NCI-H2196 treated with DMSO at 0.1 percent for 48 hours (cell line): ENCODE results near the gene LPP.

ENCODE experiments used
- DNase-seq: peaks from one replicate; lab custom pipeline; 2025; ENCODE audit not compliant: unreplicated experiment; lab: John Stamatoyannopoulos, UW

Gene LPP

DNA sequence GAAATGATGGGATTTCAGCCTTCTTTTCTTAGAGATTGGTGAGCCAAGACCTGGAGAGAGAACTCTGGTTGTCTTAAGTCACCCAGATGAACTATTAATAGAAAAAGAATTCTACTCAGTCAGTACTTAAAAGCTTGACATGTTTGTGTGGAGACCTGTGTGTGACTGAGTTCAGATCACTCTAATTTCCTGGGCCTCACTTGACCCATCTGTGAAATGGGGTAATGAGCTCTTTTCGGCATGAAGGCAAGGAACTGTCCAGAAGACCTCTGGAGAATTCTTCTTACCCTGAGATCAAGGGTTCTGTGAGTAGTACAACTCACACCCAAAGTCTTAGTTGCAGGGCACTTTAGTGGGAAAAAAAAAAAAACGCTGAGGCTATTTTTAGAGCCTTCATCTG lies 92.9 kb downstream of the LPP start:
- DNase-seq: no peak

DNA sequence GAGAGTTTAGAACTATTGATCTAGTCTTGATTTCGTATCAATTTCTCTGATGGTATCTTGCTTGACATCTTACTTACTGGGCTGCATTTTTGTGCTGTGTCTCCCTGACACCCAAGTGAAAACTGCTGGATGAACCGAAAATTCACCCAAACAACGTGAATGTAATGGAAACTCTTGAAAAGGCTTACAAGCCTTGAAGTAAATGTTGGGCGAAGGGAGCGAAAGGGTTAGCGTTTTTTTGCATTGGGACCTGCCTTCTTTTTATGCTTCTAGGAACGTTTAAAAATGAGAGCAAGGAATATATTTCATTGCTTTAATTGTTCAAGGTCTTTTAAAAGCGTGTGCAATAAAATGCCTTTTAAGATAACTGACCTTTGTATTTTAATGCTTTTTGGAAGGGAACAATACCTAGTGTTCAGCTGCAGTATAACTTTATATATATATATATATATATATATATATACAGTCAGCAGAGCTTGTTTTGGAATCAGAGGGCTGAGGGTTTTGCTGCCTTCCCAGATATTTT lies 94.1 kb downstream of the LPP start:
- no peak for DNase-seq

DNA sequence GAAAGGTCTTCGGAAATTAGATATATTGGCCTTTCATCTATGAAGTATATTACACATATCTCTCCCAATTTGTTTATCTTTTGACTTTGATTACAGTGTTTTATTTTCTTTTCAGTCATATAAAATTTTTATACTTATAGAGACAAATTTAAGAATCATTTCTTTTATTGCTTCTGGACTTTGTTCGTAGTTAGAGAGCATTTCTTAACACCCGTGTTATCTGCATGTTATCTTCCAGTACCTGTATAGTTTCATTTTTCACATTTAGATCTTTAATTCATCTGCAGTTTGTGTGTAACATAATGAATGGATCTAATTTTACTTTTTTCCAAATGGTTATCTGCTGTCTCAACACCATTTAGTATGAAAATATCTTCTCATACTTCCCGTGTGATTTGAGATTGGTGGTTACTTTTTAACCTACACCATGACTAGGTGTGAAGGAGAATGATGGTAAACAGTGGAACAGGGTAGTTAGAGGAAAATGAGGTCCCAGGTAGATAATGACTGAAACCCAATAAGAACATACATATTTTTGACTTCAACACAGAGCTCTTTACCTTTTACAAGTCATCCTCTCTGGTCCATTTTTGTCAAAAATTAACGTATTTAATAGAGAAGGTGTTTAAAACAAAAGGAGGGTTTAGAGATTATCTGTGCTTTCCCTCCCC lies 99.3 kb downstream of the LPP start:
- no peak for DNase-seq

DNA sequence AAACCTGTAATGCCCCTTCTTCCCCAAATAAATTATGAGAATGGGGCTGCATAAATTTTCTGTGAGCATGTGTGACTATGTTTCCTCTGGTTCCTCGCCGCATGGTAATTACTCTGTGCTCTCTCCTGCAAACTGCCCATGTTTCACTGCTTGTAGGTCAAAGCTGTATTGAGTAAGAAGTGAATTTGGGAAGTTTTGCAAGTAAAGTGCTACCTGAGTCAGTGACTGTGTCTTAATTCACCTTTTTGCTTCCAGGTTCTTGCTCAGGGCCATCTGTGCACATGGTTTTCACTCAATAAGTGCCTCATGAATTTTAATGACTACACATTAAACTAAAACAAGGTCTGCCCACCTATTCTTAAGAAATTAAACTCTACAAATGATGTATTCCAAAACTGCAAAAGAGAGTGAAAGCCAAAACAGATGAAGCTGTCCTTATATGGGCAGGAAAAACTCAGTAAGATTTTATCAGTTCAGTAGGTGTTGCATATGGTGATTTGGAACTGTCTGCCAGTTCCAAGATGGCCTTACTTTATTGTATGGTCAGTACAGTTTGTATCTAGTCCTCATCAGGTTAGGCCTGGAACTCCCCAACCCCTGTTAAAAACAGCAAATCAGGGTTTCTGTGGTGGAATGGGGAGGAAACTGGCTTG lies 100.0 kb downstream of the LPP start:
- DNase-seq: no peak

DNA sequence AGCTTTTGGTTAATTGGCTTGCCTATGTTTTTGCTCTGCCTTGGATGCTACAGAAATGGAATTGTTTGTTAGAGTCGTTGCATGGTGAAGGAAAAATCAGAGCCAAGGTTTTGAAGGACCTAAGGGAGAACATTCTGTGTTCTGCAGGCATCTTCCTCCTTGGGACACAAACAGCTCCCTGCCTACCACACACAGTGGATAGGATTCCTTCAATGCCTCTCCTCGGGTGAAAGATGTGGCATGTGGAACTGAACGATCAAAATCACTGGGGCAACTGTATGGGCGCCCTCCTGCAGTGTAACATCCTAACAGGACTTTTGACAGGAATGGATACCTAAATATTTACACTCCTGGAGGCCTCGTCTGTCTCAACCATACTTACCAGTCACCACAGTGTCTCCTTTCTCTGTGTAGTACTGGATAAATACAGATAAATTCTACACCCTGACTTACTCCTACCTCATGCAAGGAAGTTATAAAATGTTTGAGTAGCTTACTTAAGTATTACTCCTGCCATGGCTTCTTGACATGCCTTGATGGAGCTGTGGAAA lies 100.6 kb downstream of the LPP start:
- DNase-seq: no peak

DNA sequence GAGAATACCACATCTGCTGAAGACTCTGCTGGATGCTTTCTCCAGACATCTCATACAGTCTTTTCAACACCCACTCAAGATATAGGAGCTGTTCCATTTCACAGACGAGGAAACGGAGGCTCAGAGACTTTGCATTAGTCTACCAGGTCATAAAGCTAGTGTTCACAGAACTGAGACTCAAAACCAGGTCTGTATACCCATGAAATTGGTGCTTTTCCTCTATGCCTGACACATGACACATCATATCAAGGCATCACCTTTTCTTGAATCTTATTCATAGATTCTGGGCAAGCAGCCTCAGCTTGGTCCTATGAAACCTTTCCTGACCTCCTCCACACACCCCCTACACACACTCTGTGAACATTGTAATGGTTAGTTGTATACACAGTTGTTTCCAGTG lies 101.2 kb downstream of the LPP start:
- no peak for DNase-seq

DNA sequence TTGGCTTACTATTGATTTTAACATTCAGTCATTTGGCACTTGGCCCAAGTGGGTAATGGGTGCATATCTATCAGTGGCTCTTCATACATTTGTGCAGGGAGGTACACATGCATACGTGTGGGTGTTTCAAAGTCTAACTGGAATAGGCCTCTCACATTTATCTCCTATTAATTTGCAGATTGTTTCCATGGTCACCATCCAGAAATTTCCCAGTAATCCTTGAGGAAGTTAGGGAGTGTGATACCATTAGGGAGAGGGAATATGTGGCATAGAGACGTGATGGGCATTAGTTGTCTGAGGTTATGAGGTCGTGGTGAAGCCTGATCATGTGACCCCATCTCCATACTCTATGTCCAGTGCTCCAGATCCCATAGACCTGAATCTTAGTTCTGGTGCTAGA lies 102.8 kb downstream of the LPP start:
- DNase-seq: no peak

DNA sequence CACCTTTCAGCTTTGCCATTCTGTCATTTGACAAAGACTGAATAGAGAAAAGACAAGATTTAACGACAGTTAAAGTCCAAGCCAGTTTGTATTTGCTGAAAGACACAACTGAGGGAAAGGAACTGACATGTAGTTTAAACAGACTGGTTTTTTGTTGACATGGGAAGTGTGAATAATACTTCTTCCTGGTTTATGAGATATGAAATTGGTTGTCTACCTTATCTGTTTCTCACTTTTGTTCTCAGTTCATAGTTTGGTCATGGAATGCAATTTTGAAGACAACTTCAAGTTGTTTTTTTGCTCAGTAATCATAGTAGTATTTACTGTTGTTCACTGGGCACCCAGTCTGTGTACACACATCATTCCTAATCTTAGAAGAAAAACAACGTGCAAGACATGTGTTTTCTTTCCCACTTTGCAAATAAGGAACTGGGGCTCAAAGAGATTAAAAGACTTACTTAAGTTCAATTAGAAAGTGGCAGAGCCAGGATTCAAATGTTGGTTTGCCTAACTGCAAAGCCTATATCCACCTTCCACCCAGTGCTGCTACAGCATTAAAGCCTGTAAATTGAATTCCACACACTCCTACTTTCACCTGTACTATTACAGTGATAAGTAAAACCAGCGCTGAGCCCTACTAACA lies 103.5 kb downstream of the LPP start:
- DNase-seq: no peak

DNA sequence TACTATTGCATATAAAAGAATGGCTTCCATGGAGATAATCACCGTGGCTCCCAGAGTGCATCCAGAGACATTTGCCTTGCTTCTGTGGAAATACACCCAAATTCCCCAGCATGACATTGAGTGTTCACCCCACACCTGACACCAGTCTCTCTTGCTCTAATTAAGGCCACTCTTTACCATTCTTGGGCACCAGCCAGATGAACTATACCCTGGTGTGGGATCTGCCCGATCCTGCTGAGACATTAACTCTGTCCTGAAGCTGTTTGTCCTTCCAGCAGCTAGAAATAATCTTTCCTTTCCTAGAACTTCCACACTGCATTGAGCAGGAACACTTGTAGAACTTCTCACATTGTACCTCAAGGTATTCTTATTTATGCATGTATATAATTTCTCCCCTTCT lies 105.2 kb downstream of the LPP start:
- DNase-seq: no peak

DNA sequence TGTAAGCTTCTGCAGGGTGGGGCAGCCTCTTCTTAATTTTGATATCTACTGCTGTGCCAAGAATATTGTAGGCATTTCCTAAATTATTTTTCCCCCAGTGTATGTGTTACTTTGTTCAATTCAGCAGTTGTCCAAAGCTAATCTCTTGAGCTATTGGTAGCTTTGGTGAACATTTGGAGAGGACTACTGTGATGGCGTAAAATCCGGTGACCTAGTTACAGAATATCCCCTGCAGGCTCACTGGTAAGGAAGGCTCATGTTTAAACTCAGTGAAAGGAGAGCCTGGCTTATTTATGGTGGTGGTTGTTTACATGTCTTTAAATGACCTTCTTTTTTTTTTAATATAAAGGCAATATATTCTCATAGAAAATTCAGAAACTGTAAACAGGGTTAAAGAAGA lies 105.6 kb downstream of the LPP start:
- no peak for DNase-seq

DNA sequence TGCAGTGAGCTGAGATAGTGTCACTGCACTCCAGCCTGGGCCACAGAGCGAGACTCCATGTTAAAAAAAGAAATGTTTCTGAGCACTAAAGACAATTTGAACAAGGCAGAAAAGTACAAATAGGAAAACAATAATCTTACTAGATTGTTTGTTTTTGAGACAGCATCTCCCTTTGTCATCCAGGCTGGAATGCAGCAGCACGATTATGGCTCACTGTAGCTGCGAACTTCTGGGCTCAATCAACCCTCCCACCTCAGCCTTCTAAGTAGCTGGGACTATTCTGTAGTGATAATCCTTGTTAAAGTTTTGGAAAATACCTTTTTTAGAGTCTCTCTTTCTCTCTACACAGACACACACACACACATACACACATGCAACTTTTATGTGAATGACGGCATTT lies 107.1 kb downstream of the LPP start:
- DNase-seq: no peak

DNA sequence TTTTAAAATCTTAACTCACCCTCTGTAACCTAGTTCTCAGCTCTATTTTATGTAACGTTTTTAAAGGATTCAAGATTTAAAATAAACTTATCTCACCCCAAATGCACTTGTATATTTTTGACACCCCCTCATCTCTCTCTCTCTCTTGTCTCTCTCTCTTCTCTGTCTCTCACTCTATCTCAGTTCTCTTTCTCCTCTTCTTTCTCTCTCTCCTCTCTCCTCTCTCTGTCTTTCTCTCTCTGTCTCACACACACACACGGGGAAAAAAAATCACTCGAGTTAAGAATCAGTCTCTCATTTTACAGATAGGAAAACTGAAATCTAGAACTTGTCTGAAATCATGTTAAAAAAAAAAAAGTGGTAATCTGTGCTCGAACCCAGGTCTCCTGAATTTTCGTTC lies 108.5 kb downstream of the LPP start:
- DNase-seq: no peak

DNA sequence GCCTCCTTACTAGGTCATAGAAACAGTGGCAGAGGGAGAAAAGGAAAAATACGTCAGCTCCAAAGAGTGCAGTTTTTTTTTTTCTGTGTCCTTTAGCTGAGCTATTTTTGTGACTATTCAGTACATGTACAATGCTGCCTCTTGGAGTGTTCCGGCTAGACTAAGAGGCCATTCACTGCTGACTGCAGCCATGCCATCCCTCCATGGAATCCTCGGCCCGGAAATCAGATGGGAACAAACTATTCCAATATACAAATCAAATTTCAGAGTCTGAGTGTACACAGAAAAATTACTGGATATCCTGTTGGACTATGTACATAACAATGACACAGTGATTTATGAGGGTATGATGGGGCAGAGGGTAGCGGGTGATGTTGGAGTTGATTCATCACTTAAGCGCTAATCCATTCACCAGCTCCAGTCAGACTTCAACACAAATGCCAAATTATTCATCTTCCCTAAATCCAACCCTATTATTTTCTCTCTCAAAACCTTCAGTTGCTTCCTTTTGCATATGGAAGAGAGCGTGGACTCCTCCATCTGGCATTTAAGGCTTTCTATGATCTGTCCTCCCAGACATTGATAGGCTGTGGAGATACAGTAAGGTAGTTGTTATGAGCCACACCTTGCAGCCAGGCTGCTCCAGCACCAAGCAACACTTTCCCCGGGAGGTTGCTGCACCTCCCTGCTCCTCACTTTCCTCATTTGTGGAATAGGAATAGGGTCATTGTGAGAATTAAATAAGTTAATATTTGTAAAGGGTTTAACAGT lies 109.1 kb downstream of the LPP start:
- no peak for DNase-seq

DNA sequence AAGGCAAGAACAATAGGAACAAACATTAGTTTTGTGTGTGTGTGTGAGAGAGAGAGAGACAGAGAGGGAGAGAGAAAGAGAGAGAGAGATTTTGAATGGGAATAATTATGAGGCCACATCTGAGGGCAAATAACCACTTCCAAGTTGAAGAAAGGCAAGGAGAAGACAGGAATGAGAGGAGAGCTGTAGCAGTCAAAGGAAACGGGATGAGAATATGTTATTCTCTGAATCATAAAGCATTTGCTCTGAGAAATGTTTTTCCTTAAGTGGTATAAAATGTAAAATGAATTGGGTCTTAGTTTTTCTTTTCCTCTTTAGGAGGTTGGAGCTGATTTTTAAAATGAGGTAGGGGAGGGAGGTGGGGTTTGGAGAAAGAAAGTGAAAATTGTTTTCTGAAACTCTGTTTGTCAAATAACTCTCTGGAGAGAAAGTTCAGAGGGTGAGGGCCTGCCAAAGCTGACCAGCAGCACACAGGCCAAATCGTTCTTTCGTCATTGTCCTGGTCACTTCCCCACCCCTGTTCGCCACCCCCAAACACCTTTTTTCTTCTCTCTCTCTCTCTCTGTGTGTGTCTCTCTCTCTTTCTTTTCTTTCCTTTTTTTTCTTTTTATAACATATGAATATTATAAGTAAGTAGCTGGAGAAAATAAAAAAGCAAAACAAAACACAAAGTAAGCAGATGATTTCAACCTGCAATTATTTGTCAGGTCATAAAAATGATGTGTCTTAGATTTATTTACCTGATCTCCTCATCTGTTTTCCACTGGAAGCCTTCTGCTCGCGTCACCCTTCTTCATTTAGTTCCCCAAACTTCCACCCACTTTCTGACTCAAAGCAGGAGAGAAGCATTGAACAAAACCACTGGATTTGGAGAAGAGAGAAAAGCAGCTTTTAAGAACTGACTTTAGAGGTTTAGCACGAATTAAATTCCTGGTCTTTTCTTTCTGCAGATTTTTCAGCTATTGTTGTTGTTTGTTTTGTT lies 110.6 kb downstream of the LPP start:
- no peak for DNase-seq

DNA sequence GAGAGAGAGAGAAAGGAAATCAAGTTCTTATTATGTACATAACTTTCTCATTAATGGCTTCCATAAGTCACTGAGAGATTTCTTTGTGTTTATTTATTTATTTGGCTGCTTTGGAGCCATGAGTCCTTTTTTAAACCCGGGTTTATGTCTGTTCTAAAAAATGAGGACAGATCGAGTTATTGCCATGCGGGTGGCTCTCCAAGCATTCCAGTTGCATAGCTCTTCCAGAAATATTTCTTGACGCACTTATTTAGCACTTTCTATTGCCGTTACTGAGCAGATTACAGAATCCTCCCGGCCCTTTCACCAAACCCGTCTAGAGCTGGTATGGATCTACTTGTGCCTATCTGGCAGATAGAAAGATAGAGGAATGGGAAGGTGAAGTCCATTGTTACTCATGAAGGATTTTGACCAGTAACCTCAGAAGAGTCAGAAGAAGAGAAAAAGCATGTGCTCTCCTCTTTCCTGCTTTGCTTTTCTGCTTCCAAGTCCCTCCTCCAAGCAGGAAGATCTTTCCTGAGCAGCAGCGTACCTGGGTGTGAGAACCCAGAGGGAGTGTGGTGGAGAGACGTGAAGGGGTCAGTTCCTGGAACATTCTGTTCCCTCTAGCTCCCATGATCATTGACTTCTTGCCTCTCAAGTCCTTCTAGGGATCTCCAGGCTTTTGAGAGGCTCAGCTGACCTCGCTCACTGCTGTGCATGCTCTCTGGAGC lies 112.8 kb downstream of the LPP start:
- no peak for DNase-seq

DNA sequence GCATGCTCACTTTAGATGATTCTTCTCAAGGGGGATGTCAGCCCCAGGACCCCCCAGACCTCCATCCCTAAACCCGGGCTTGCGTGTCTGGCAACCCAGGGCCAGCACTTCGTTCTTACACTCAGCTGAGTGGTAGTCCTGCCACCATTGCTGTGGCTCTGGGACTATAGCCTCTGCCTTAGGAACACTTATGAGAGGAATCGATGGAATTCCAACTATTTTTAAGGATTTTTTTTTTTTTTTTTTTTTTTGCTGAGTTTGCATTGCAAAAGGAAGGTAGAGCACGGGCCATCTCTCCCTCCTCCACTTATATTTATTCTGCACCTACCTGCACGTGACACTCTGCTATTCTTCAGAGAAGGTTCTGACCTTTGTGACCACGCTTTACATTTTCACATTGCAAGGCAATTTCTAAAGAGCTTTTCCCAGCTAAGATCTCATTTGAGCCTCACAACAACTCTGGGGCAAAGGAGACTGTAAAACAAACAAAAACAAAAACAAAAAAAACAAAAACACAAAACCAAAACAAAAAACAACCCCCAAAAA lies 113.9 kb downstream of the LPP start:
- DNase-seq: no peak

DNA sequence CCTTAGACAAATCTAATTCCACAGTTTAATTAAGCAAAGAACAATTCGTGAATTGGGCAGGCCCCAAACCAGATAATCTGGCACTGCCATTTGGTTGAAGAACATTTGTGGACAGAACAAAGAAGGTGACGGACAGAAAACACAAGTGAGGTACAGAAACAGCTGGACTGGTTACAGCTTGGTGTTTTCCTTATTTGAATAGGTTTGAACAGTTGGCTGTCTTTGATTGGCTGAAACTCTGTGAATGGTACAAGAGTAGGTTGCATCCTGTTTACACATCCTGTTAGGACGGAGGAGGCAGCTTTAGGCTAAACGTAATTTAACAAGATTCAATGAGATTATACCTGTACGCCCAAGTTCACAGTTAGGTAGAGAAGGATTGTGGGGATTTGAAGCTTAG lies 114.4 kb downstream of the LPP start:
- no peak for DNase-seq

DNA sequence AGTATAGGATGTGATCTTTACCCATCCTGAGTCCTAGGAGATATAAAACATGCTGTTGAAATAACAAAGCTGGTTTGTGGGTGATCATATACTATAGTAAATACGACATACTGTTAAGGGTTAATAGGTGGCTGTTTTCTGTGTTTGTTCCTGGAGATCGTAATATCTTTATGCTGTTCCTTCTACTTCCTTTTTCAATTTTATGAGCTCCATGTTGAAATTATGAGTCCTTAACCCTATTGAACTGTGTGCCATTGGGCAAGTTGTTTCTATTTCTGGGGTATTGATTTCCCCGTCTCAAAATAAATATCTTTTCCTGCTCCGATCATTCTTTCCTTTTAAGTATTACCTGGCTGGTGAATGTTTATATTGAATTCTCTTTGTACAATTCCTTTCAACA lies 115.1 kb downstream of the LPP start:
- no peak for DNase-seq

DNA sequence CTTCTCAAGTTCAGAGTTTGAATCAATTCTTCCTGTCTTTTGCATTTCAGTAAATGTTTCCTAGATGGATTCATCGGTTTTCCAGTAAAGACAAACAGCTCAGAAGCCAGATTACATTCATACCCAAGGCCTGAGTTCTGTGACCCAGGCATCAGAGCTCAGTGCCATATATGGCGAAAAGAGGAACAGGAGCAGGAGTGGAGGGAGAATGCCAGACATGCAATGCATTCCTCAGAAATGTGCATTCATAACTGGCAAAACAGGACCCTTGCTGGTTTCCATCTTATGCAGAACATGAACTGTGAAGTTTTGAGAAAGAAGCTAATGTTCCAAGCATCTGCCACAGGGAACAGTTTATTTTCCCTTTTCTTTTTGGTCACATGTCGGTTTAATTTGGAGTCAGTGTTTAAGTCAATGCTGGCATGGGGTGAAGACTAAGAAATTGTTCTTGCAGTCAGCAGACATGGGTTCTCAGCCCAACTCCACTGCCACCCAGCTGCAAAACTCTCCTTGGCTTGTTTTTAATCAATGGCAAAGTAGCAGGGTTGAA lies 116.5 kb downstream of the LPP start:
- DNase-seq: no peak
